ENCODE results near the gene ZFYVE27. TPM values are rescaled to one million over a fixed set of nuclear protein-coding genes. Genes with fewer than 3 reads are reported as not detected.
A peak's percentile ranks its signal among the peaks of the same experiment; 100 is the strongest.

Gene ZFYVE27
- total RNA-seq, 2 experiments from 2014 or later, result 23.8 to 27.3 TPM

GRCh38 chr10:97717627-97718026 lies 19.3 kb upstream of the ZFYVE27 start:
- Mint-ChIP-seq H3K27ac (no peak overlapping the region), H3K27me3 (ENCODE audit: low read depth) (peaks cover 19% of the 10 kb centered on the region), H3K9me3 (ENCODE audit: insufficient read depth) (no peaks in the 10 kb centered on the region), H3K36me3 (ENCODE audit: low read depth) (no peaks in the 10 kb centered on the region), H3K4me3 (no peak overlapping the region), H3K4me1 (ENCODE audit: low read depth) (peaks cover 20% of the 10 kb centered on the region)
- ChIA-PET CTCF (interaction anchor here (1.2 to 11.1 kb wide), 3 partner anchors 15 to 40 kb away, joined by 3 to 171 read pairs (median 19); partner anchors contain the start of gene ZFYVE27), POLR2A (interaction anchor here (0.9 to 1.5 kb wide), 2 partner anchors 13 to 19 kb away, joined by 3 to 4 read pairs; partner anchors contain the start of gene ZFYVE27)
- ATAC-seq, result no peak
- DNase-seq, result no peak

- H3K4me3 Mint-ChIP-seq, result no peak overlapping the region
- no peaks in the 10 kb centered on the region for H3K9me3 Mint-ChIP-seq (ENCODE audit: insufficient read depth)
Measured at GRCh38 chr10:97718178-97718577, 18.8 kb upstream of the ZFYVE27 start.

GRCh38 chr10:97718659-97719142 lies 18.2 kb upstream of the ZFYVE27 start:
- ATAC-seq, result no peak
- CTCF ChIA-PET, result interaction anchor here (1.0 to 1.6 kb wide), 2 partner anchors 9 to 17 kb away, joined by 4 to 7 read pairs; no protein-coding TSS in a partner anchor

More at GRCh38 chr10:97718178-97718577, 18.8 kb upstream of the ZFYVE27 start:
- no peak overlapping the region for H3K27ac Mint-ChIP-seq
- H3K4me1 Mint-ChIP-seq (ENCODE audit: low read depth), result peaks cover 15% of the 10 kb centered on the region
- H3K36me3 Mint-ChIP-seq (ENCODE audit: low read depth), result no peaks in the 10 kb centered on the region
- ChIA-PET CTCF (interaction anchor here (1.0 to 11.1 kb wide), 3 partner anchors 9 to 17 kb away, joined by 4 to 171 read pairs (median 7); partner anchors contain the start of gene ZFYVE27), POLR2A (no interaction called here)
- H3K27me3 Mint-ChIP-seq (ENCODE audit: low read depth), result peaks cover 14% of the 10 kb centered on the region
- ATAC-seq (no peak), DNase-seq (no peak)

GRCh38 chr10:97719602-97720001 lies 17.3 kb upstream of the ZFYVE27 start:
- H3K9me3 Mint-ChIP-seq (ENCODE audit: insufficient read depth), result no peaks in the 10 kb centered on the region
- H3K27me3 Mint-ChIP-seq (ENCODE audit: low read depth), result peaks cover 15% of the 10 kb centered on the region
- peaks cover 9% of the 10 kb centered on the region for H3K4me1 Mint-ChIP-seq (ENCODE audit: low read depth)
- ATAC-seq (no peak), DNase-seq (no peak)
- no peaks in the 10 kb centered on the region for H3K36me3 Mint-ChIP-seq (ENCODE audit: low read depth)
- H3K4me3 Mint-ChIP-seq, result no peak overlapping the region
- CTCF ChIA-PET, result interaction anchor here (1.2 to 1.6 kb wide), 3 partner anchors 18 to 322 kb away, joined by 3 to 7 read pairs (median 3); no protein-coding TSS in a partner anchor
- no peak overlapping the region for H3K27ac Mint-ChIP-seq
- POLR2A ChIA-PET, result no interaction called here

More at GRCh38 chr10:97718659-97719142, 18.2 kb upstream of the ZFYVE27 start:
- Mint-ChIP-seq H3K4me1 (ENCODE audit: low read depth) (peaks cover 15% of the 10 kb centered on the region), H3K4me3 (no peak overlapping the region), H3K27me3 (ENCODE audit: low read depth) (peaks cover 14% of the 10 kb centered on the region), H3K36me3 (ENCODE audit: low read depth) (no peaks in the 10 kb centered on the region), H3K27ac (no peak overlapping the region), H3K9me3 (ENCODE audit: insufficient read depth) (no peaks in the 10 kb centered on the region)
- DNase-seq, result no peak
- POLR2A ChIA-PET, result no interaction called here

- ATAC-seq (no peak), DNase-seq (no peak)
- ChIA-PET CTCF (no interaction called here), POLR2A (no interaction called here)
- H3K4me3 Mint-ChIP-seq, result no peak overlapping the region
- peaks cover 13% of the 10 kb centered on the region for H3K27me3 Mint-ChIP-seq (ENCODE audit: low read depth)
- H3K27ac Mint-ChIP-seq, result no peak overlapping the region
- H3K36me3 Mint-ChIP-seq (ENCODE audit: low read depth), result no peaks in the 10 kb centered on the region
- no peaks in the 10 kb centered on the region for H3K9me3 Mint-ChIP-seq (ENCODE audit: insufficient read depth)
- no peaks in the 10 kb centered on the region for H3K4me1 Mint-ChIP-seq (ENCODE audit: low read depth)
Measured at GRCh38 chr10:97721871-97722780, 14.8 kb upstream of the ZFYVE27 start.

- ATAC-seq (no peak), DNase-seq (no peak)
- ChIA-PET CTCF (interaction anchor here (1.9 to 5.0 kb wide), 2 partner anchors 13 to 22 kb away, joined by 11 to 38 read pairs; no protein-coding TSS in a partner anchor), POLR2A (no interaction called here)
- Mint-ChIP-seq H3K4me3 (no peak overlapping the region), H3K4me1 (ENCODE audit: low read depth) (no peaks in the 10 kb centered on the region), H3K36me3 (ENCODE audit: low read depth) (no peaks in the 10 kb centered on the region), H3K27ac (no peak overlapping the region), H3K27me3 (ENCODE audit: low read depth) (peaks cover 10% of the 10 kb centered on the region), H3K9me3 (ENCODE audit: insufficient read depth) (no peaks in the 10 kb centered on the region)
Measured at GRCh38 chr10:97723001-97723400, 13.9 kb upstream of the ZFYVE27 start.

- POLR2A ChIA-PET, result interaction anchor here (2.2 kb wide), 1 partner anchor 10 kb away, joined by 6 read pairs; the partner anchor contains the start of gene MARVELD1
- DNase-seq, result no peak
- H3K4me1 Mint-ChIP-seq (ENCODE audit: low read depth), result no peaks in the 10 kb centered on the region
- CTCF ChIA-PET, result interaction anchor here (1.2 to 5.0 kb wide), 6 partner anchors 10 to 303 kb away, joined by 3 to 38 read pairs (median 7); partner anchors contain the start of genes MARVELD1 and ZFYVE27
- no peak for ATAC-seq
- H3K27me3 Mint-ChIP-seq (ENCODE audit: low read depth), result peaks cover 10% of the 10 kb centered on the region
- no peak overlapping the region for H3K4me3 Mint-ChIP-seq
- no peak overlapping the region for H3K27ac Mint-ChIP-seq
- no peaks in the 10 kb centered on the region for H3K9me3 Mint-ChIP-seq (ENCODE audit: insufficient read depth)
- no peaks in the 10 kb centered on the region for H3K36me3 Mint-ChIP-seq (ENCODE audit: low read depth)
Measured at GRCh38 chr10:97724341-97724941, 12.5 kb upstream of the ZFYVE27 start.

- H3K27me3 Mint-ChIP-seq (ENCODE audit: low read depth), result peaks cover 10% of the 10 kb centered on the region
- H3K4me3 Mint-ChIP-seq, result no peak overlapping the region
- H3K36me3 Mint-ChIP-seq (ENCODE audit: low read depth), result no peaks in the 10 kb centered on the region
- no peak overlapping the region for H3K27ac Mint-ChIP-seq
- DNase-seq (no peak), ATAC-seq (no peak)
- ChIA-PET CTCF (interaction anchor here (0.6 to 5.0 kb wide), 7 partner anchors 10 to 48 kb away, joined by 3 to 38 read pairs (median 3); partner anchors contain the start of gene ZFYVE27), POLR2A (interaction anchor here (0.6 to 1.8 kb wide), 4 partner anchors 10 to 1349 kb away, joined by 3 to 5 read pairs (median 3); partner anchors contain the start of gene ZFYVE27)
- no peaks in the 10 kb centered on the region for H3K4me1 Mint-ChIP-seq (ENCODE audit: low read depth)
- H3K9me3 Mint-ChIP-seq (ENCODE audit: insufficient read depth), result no peaks in the 10 kb centered on the region
Measured at GRCh38 chr10:97726636-97727178, 10.2 kb upstream of the ZFYVE27 start.

- POLR2A ChIA-PET, result no interaction called here
- H3K27me3 Mint-ChIP-seq (ENCODE audit: low read depth), result peaks cover 11% of the 10 kb centered on the region
- H3K27ac Mint-ChIP-seq, result no peak overlapping the region
- no peaks in the 10 kb centered on the region for H3K9me3 Mint-ChIP-seq (ENCODE audit: insufficient read depth)
- no peaks in the 10 kb centered on the region for H3K36me3 Mint-ChIP-seq (ENCODE audit: low read depth)
- ATAC-seq (no peak), DNase-seq (no peak)
- no peak overlapping the region for H3K4me3 Mint-ChIP-seq
- no peaks in the 10 kb centered on the region for H3K4me1 Mint-ChIP-seq (ENCODE audit: low read depth)
- CTCF ChIA-PET, result interaction anchor here (5.9 to 9.6 kb wide), 2 partner anchors 16 to 25 kb away, joined by 75 to 171 read pairs; partner anchors contain the start of gene MARVELD1
Measured at GRCh38 chr10:97729014-97729413, 7.9 kb upstream of the ZFYVE27 start.

- no peaks in the 10 kb centered on the region for H3K9me3 Mint-ChIP-seq (ENCODE audit: insufficient read depth)
- H3K36me3 Mint-ChIP-seq (ENCODE audit: low read depth), result no peaks in the 10 kb centered on the region
- no peak for ATAC-seq
- POLR2A ChIA-PET, result interaction anchor here (1.4 kb wide), 1 partner anchor 15 kb away, joined by 4 read pairs; no protein-coding TSS in a partner anchor
- H3K27ac Mint-ChIP-seq, result no peak overlapping the region
- peaks cover 6% of the 10 kb centered on the region for H3K4me1 Mint-ChIP-seq (ENCODE audit: low read depth)
- H3K27me3 Mint-ChIP-seq (ENCODE audit: low read depth), result peaks cover 4% of the 10 kb centered on the region
- no peak overlapping the region for H3K4me3 Mint-ChIP-seq
- DNase-seq, result peak; percentile 61
- CTCF ChIA-PET, result interaction anchor here (0.7 to 9.6 kb wide), 12 partner anchors 13 to 159 kb away, joined by 3 to 171 read pairs (median 4); partner anchors contain the start of genes ANKRD2, AVPI1 and MARVELD1
Measured at GRCh38 chr10:97731346-97732051, 5.4 kb upstream of the ZFYVE27 start.

GRCh38 chr10:97732052-97732359 lies 4.9 kb upstream of the ZFYVE27 start:
- Mint-ChIP-seq H3K27me3 (ENCODE audit: low read depth) (peaks cover 4% of the 10 kb centered on the region), H3K27ac (no peak overlapping the region), H3K4me1 (ENCODE audit: low read depth) (peaks cover 10% of the 10 kb centered on the region), H3K4me3 (no peak overlapping the region), H3K9me3 (ENCODE audit: insufficient read depth) (no peaks in the 10 kb centered on the region), H3K36me3 (ENCODE audit: low read depth) (peaks cover 2% of the 10 kb centered on the region)
- ChIA-PET POLR2A (no interaction called here), CTCF (interaction anchor here (0.9 to 9.6 kb wide), 8 partner anchors 13 to 56 kb away, joined by 3 to 171 read pairs (median 6); partner anchors contain the start of genes AVPI1 and MARVELD1)
- no peak for DNase-seq
- ATAC-seq, result no peak
